Cardiac septum (tissue), 1 donor: ENCODE results near the gene PDCL3. TPM values are rescaled to one million over a fixed set of nuclear protein-coding genes. Genes with fewer than 3 reads are reported as not detected.

Experiments
- DNase-seq: peaks from one replicate; pipeline ENCODE4 v3.0.0-alpha.2; 2020; ENCODE audit warnings: low spot score
- intact Hi-C: fragments of 100-400 bp; cut with DNase I; formaldehyde crosslinking; loops from one replicate; pipeline ENCODE4 v1.14.0; 2022
- total RNA-seq: library from RNA; stranded (reverse); fragmentation: NEBNext Ultra II Directional; extraction: Animal tissue kit (Norgen Biotek cat#: 25700); gene quantifications from one replicate; pipeline ENCODE4 v1.2.1, GENCODE V29; 2021
- donor health status: DM: no; HTN: no; CAD: no.

Gene PDCL3
- total RNA-seq, 1 donor from 2014 or later = 26.7 TPM

DNA sequence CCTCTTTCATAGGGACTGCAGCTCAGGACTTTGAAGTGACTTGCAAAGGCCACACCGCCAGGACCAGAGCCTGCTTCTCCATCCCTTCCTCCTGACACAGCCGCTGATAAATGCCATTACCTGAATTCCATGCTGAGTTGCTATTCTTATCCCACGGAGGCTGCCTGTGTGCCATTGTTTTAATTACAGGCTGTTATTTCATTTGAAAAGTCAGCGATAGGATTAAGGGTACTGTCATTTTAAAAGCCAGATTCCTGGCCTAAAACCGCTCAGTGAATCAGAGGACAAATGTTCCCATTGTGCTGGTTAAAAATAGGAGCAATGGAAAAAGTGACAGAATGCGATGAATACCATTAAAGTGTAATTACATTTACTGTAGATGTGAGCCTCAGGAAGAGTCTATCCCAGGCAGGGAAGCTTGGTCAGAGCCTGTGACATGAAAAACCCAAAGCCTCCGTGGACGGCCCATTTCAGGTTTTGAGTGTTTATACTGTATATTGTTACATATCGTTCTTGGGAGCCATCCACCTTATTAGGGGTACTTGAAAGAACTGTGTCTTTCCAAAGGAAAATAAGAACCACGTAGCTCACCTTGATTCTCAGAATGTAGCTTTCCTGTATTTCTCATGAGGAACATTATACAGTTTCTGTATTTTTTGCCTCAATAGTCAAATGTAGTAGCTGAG, 41.3 kb downstream of the PDCL3 start:
- intact Hi-C loops = no loop called here

DNA sequence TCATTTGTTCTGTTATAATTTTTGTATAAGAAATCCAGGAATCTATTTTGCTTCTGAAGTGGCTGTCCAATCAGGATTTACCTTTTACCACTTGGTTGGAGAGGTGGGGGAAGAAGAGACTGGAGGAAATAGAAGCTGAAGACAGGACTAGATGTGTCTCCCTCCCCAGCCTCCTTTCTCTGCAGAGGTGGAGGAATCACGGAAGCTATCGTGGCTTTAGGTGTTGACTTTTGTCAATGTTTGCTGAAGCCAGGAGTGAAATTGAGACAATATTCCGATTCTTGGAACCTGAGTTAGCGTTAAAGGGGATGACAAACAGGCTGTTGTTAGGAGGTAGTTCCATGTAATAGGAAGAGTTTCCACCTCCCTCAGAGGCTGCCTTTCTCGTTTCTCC, 43.5 kb downstream of the PDCL3 start:
- no peak for DNase-seq
- intact Hi-C loops = loop anchor here (5.0 kb wide), 2 partner anchors 211 to 601 kb away; no protein-coding TSS in a partner anchor

More for the DNA sequence above, 41.3 kb downstream of the PDCL3 start:
- no peak for DNase-seq

DNA sequence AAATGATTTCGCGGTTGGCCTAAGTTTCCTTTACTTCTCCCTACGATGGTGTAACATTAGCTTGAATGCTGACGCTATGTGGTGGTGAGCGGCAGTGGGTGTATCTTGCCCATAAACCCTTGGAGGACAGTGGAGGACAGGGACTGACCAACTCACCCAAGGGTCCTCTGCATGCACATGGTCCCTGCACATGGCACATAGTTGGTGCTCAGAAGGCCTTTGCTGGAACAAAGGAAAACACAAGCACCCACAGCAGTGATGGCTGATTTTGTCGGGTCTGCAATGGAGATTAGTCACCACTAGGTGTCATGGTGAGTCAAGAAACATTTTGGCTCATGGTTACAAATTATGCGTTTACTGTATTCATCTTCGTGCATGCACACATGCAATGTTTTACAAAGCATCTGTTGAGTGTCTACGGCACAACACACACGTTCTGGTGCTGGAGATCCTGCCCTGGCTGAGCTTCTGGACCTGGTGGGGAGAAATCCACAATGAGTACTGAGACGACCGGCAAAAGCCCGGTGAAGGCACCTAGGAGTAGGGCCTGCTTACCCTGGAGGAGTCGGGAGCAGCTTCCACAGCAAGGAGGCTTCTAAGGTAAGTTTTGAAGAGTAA, 44.0 kb downstream of the PDCL3 start:
- DNase-seq = no peak
- intact Hi-C loops = loop anchor here (5.0 kb wide), 2 partner anchors 210 to 600 kb away; no protein-coding TSS in a partner anchor

DNA sequence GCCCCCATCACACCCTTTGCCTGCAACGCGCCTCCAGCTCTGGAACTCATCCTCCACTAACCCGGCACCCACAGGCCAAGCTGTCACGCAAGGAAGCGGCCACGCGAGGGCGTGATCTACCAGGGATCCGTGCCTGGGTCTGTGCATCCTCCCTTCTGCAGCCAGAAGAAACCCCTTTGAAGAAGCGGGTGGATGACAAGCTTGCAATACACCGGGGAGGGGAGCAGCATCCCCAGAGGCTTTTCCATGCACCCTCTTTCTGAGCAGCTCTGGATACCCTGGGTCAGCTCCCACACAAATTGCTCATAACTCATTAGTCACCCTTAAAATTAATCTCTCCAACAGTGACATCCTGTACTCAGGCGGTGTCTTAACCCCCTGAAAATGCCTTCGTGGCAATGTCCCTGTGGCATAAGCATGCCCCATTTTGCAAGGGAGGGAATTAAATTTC, 47.6 kb downstream of the PDCL3 start:
- intact Hi-C loops = loop anchor here (1.0 to 5.0 kb wide), 2 partner anchors 122 to 375 kb away; no protein-coding TSS in a partner anchor
- DNase-seq = no peak

DNA sequence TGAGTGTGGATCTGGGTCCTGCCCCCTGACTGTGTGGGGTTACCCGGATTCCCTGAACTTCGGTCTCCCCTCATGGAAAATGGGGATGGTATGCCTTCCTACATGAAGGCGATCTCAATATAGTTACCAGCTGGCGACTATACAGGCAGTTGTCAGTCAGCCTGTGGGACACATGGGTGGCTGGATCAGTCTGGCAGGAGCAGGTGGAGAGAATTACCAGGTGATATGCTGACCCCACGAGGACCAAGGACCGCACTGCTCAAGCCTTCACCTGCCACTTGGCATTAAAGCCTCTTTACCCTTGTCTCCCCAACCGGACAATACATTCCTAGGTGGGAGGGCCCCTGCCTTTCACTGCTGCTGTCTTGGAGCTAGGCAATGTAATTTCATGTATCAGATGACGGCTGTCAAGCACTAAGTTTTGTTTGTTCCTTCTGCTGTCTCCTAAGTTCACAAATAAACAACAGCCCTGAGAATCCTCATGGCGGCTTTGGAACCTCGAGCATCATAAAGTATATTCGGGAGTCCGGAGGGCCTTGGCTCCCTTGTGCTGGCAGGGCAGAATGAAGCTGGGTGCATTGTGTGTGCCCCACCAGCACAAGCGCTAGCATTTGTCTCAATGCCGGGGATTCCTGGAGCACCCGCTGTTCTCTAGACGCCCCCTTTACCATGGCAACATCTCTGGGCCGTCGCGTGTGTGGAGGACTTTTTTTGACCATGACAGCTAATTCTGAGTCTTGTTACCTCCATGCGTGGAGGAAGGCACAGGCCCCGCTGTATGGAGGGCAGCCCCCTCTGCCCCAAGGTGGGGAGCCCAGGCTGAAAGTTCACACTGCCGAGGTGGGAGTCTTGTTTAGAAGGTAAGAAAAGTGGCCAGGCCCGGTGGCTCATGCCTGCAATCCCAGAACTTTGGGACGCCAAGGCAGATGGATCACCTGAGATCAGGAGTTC, 48.6 kb downstream of the PDCL3 start:
- DNase-seq = no peak
- intact Hi-C loops = loop anchor here (5.0 kb wide), 1 partner anchor 121 kb away; no protein-coding TSS in a partner anchor

DNA sequence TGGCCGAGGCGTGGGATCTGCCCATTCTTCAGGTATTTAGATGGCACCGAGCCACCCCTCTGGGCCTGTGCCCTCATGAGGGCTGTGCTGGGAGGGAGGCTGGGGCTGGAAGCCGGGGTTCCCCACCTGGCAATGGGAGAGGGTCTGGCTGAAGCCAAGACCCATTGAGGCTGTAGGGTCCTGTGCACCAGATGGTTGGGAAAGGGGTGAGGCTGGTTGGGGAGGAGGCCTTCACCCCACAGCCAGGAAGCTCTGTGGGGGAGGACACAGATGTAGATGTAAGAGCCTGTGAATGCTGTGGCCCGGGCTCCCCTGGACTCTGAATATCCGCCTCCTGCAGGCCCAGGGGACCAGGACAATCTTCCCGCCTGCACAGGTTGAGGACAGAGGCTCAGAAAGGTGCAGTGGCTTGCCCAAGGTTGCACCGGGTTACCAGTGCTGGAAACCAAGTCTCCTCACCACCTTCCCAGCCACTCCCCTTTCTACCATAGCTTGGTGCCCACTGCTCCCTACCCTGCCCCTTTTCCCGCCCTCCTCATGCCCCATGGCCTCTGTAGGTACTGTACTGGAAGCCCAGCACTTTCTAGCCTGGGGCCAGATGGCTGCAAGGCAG, 49.7 kb downstream of the PDCL3 start:
- no peak for DNase-seq
- intact Hi-C loops = loop anchor here (5.0 kb wide), 1 partner anchor 120 kb away; no protein-coding TSS in a partner anchor

DNA sequence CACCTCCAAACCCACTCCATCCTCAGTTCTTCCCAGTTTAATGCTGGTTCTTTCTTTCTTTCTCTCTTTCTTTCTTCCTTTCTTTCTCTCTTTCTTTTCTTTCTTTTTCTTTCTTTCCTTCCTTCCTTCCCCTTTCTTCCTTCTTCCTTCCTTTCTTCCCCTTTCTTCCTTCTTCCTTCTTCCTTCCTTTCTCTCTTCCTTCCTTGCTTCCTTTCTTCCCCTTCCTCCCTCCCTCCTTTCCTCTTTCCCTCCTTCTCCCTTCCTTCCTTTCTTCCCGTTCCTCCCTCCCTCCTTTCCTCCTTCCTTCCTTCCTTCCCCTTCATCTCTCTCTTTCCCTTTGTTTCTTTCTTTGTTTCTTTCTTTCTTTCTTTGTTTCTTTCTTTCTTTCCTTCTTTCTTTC, 50.9 kb downstream of the PDCL3 start:
- intact Hi-C loops = loop anchor here (5.0 kb wide), 1 partner anchor 119 kb away; no protein-coding TSS in a partner anchor
- DNase-seq = no peak

DNA sequence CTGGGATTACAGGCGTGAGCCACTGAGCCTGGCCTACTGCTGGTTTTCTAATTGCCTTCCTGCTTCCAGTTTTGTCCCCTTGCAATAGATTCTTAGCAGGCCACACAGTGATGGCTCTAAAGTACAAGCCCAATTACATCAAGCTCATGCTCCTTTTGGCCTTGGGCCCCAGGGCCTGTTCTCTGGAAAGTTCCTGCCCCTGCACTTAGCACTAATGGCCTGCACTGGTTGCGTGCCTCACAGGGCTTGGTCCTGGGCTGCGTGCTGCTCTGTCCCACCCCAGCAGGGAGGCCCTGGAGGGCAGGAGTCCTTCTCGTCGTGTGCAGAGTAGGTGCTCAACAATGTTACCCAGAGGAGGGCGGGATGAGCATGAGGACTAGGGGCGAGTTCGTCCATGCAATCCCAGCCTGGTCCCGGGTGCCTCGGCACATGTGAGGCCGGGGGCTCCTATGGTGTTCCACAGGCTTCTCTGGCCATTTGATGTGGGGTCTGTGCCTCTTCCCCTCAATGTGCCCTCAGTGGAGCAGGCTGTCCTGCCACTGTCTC, 51.7 kb downstream of the PDCL3 start:
- DNase-seq = no peak
- intact Hi-C loops = loop anchor here (5.0 kb wide), 1 partner anchor 118 kb away; no protein-coding TSS in a partner anchor

DNA sequence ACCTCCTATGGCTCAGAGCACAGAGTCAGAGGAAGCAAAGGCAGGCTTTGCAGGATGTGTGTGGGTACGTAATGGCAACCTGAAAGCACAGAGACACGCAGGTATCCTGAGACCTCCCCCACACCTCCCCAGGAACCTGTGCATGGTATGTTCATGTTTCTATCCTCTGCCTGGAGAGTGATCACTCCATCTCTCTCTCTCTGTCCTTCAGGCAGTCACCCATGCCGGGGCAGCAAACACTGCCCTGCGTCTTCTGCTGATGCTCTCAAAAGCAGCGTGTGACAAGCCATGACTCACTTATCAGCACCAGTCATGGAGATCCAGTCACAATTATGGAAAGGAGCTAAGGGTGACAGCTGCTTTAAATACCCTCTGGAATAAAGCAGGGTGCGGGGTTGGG, 52.7 kb downstream of the PDCL3 start:
- no peak for DNase-seq
- intact Hi-C loops = no loop called here

DNA sequence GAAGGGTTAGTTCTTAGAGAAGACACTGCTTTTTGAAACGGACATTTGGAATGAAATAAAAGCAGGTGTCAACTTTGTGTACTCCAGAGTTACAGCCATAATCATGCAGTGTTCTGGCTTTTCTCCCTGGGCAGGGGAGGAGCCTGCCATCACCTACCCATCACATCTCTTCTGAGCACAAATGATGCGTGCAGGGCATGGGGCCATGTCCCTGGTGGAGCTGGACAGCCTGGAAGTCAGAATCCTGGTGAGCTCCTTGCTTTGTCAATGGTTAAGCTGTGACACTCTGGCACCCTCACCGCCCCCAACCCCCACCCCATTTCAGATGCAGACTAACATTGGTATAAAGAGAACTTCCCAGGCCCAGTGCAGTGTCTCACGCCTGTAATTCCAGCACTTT, 53.1 kb downstream of the PDCL3 start:
- intact Hi-C loops = no loop called here
- DNase-seq = no peak

DNA sequence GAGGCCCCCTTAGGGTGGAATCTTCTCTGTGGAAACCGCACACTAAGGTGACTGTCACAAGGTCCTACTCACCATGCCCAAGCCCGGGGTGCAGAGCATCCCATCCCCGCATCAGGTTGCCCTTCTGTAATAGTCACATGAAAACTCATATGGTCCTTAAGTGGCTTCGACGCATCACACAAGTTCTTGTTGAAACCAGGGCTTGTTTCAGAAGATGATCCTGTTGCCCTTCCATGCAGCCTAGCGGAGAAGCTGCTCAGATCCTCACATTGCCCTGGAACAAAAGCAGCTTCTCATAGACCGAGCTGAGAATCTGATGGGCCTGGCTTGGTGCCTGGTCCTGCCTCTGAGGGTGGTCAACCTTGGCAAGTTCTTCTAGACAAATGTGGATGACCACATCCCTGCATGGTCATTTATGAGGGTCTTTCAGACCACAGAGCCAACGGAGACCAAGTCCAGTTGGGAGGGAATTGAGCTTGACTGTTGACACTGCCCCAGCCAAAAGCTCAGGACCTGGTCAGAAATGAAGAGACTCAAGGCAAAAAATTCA, 54.1 kb downstream of the PDCL3 start:
- intact Hi-C loops = no loop called here

DNA sequence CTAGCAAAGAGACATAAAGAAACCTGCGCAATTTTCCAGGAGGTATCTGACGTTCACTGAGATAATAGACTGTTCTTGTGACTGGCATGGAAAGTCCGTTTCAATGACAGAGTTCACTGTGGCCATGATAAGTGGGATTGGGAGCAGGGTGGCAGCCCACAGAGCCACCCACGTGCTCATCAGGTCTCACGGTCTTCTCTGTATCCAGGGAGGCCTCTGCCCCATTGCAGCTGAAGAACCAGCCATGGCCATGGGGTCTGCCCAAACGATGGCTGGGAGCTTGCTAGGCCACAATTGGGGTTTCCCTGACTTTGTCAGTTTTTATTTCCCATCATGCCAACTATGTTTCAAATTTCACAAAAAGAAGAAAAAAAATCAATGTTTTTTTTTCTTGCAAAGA, 57.2 kb downstream of the PDCL3 start:
- intact Hi-C loops = no loop called here
- peak; percentile 51 for DNase-seq

More for the DNA sequence above, 54.1 kb downstream of the PDCL3 start:
- DNase-seq = no peak

DNA sequence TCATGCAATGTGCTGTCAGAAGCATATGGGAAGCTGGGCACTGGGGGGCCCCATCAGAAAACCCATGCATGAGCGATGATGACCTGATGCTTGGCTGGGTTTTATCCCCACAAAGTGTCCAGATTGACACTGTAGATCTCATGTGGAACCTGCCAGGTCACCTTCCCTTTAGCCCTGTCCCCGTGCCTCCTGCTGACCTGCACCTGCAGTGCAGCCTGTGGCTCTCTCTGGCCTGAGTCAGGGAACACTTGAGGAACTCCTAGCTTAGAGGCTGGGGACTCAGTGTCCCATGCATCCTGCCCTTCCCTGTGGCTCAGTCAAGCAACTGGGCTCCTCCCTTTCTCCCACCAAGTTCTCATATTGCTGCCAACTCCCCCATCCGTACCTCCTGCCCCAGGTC, 57.7 kb downstream of the PDCL3 start:
- peak; percentile 39 for DNase-seq
- intact Hi-C loops = no loop called here

DNA sequence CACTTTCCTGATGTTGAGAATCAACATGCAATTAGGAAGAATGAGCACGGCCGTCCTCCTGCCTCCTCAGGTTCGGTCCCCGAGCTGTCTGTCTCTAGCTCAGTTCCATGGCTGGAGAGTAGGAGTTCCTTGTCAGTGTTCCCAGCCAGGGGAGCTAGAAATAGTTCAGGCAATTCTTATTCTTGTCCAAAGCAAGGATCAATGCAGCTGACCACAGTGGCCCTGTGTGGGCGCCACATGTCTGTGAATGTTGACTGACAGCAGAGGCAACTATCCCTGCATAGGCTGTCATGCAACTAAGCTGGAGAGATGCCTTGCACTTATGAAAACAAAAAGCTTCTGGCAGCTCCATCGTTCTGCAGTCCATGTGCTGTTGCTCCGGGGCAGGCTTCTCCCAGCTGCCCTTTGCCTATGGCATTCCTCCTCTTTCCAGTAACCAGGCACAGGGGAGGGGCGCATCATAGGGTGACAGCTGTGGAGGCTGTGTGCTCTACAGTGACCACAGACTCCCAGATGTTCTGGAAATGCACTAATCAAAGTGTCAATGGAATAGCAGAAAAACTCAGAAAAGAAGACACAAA, 58.7 kb downstream of the PDCL3 start:
- intact Hi-C loops = no loop called here
- peak; percentile 4 for DNase-seq

DNA sequence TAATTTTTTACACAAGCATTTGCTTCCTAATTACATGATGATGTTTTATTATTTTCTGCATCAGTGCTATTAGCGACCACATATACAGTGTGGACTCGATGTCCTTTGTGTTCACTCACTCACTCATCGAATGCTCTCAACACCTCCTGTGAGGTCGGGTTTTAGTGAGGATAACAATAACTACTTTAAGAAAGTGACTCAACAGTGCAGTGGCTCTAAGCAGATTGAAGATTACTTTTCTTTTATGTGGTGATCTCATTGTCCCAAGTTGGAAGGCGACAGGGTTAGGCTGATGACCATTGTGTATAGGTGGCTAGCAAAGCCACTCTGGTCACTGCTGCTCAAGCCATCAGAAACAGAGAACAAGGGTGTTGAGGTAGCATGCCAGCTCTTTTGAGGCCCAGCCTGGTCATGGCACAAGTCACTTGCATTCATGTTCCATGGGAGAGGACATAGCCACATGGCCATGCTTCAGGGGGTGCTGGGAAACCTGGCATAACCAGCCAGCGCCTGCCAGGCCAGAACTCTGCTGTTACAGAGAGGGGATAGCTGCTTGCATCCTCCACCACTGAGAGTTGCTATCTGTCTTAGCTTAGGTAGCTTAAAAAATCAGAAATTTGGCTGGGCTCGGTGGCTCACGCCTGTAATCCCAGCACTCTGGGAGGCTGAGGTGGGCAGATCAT, 60.4 kb downstream of the PDCL3 start:
- peak; percentile 36 for DNase-seq
- intact Hi-C loops = no loop called here

DNA sequence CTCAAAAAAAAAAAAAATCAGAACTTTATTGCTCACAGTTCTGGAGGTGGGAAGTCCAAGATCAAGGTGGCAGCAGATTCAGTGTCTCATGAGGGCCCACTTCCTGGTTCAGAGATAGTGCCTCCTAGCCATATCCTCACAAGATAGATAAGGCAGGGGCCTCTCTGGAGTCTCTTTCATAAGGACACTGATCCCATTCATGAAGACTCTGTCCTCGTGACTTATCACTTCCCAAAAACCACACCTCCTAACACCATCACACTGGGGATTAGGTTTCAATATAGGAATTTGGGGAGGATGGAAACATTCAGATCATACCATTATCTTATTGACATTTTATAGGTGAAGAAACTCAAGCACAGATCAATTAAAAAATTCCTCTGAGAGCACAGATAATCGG, 61.1 kb downstream of the PDCL3 start:
- DNase-seq = no peak
- intact Hi-C loops = no loop called here

DNA sequence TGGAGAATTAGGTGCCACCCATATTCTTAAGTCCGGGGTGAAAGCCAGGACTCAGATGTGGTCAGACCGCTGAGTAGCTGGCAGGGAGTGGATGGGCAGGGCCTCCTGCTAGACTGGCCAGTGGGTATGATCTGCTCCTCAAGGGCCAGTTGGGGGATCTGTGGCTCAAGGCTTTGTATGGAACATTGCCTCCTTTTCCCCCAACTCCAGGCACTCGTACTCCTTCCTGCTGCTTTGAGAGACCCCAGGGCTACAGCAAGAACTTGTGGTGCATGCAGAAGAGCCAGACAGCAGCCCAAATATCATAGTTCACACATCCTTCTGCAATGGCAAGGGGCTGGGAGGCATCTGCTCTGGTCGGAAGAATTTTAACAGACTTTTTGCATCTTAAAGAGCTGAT, 61.7 kb downstream of the PDCL3 start:
- intact Hi-C loops = no loop called here
- DNase-seq = peak; percentile 9

DNA sequence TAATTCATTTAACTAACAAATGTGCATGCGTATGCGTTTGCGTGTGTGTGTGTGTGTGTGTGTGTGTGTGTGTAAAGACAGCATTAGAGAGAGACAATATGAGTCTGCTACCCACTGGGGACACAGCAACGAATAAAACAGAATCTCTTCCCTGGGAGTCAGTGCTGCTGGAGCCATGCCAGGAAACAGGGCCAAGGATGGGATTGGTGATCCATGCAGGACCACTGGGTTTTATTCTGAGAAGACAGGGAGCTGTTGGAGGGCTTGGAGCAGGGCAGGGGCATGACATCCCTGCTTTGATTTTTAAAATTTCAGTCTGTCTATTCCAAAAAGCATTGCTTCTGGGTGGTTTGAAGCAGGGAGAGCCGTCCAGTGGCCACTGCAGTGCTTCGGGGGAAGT, 62.9 kb downstream of the PDCL3 start:
- DNase-seq = peak; percentile 47
- intact Hi-C loops = no loop called here
